GM23338 (cell line): ENCODE measurements around the gene TIMP4.
A peak's percentile ranks its signal among the peaks of the same experiment; 100 is the strongest.

Source experiments
- CREB1 ChIP-seq: fragments of 250-450 bp; sonication (Bioruptor Pico); IDR thresholded peaks from 2 replicates; pipeline ENCODE4 v1.5.0; 2020; ENCODE audit warnings: low read depth, mild to moderate bottlenecking, moderate library complexity
- EZH2 ChIP-seq: fragments of 200-600 bp; sonication (generic); IDR thresholded peaks from one replicate; pipeline ENCODE4 v1.8.0; 2017; ENCODE audit warnings: antibody characterized with exemption, mild to moderate bottlenecking, low read depth; ENCODE audit not compliant: unreplicated experiment
- EZH2phosphoT487 ChIP-seq: fragments of 200-600 bp; sonication (generic); IDR thresholded peaks from one replicate; pipeline ENCODE4 v1.8.1; 2018; ENCODE audit warnings: antibody characterized with exemption; ENCODE audit not compliant: unreplicated experiment
- JUNB ChIP-seq: IDR thresholded peaks from one replicate; pipeline ENCODE4 v1.6.1; 2016; ENCODE audit warnings: antibody characterized with exemption; ENCODE audit not compliant: unreplicated experiment
- NANOG ChIP-seq: IDR thresholded peaks from 2 replicates; pipeline ENCODE4 v1.6.1; 2016; ENCODE audit warnings: antibody characterized with exemption, borderline replicate concordance
- POLR2AphosphoS5 ChIP-seq: IDR thresholded peaks from 2 replicates; pipeline ENCODE4 v1.6.1; 2016; ENCODE audit warnings: antibody characterized with exemption, low read depth
- STAT1 ChIP-seq: IDR thresholded peaks from one replicate; pipeline ENCODE4 v1.6.1; 2016; ENCODE audit warnings: antibody characterized with exemption; ENCODE audit not compliant: unreplicated experiment
- ZNF331 ChIP-seq: fragments of 250-450 bp; sonication (Bioruptor Pico); IDR thresholded peaks from 2 replicates; pipeline ENCODE4 v1.5.0; 2020; ENCODE audit warnings: low read depth, mild to moderate bottlenecking, moderate library complexity
- TF ChIP-seq, protein P1 (sequence below), 2 experiments: fragments of 200-600 bp in 1 of 2; sonication (generic) in 1 of 2; conservative IDR thresholded peaks; 2 replicates each; pipeline versions ENCODE4 v1.5.1 to v1.6.1; 2016 to 2017; ENCODE audit warnings: antibody characterized with exemption in 2 of 2, low read depth in 2 of 2, mild to moderate bottlenecking in 2 of 2, moderate library complexity in 1 of 2
- TF ChIP-seq, protein P2 (sequence below): IDR thresholded peaks from 2 replicates; pipeline ENCODE4 v1.6.1; 2016; ENCODE audit warnings: antibody characterized with exemption
- TF ChIP-seq, protein P3 (sequence below): IDR thresholded peaks from one replicate; pipeline ENCODE4 v1.6.1; 2018; ENCODE audit warnings: antibody characterized with exemption; ENCODE audit not compliant: unreplicated experiment

DNA sequence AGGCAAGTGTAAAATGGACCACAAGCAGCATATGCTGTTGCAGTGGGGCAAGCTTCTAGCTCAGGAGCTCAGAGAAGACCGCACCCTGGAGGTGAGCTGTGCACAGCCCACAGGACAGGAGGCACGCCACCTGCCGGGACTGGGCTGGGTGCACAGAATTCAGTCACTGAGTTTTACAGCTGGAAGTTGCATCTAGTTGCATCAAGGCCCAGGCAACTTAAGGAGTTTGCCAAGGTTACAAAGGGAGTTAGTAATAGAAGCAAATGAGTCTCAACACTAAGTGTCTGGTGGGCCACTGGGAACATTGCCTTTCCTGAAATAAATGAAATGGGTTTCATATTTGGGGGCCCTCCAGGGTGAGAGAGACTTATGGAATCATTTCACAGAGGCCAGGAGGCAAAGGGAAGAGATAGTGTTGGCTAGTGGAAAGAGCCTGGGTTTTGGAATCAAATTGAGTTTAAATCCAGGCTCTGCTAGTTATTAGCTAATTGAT lies 36.0 kb upstream of the TIMP4 start:
- TF ChIP-seq EZH2: no peak
- TF ChIP-seq, protein P1, sequence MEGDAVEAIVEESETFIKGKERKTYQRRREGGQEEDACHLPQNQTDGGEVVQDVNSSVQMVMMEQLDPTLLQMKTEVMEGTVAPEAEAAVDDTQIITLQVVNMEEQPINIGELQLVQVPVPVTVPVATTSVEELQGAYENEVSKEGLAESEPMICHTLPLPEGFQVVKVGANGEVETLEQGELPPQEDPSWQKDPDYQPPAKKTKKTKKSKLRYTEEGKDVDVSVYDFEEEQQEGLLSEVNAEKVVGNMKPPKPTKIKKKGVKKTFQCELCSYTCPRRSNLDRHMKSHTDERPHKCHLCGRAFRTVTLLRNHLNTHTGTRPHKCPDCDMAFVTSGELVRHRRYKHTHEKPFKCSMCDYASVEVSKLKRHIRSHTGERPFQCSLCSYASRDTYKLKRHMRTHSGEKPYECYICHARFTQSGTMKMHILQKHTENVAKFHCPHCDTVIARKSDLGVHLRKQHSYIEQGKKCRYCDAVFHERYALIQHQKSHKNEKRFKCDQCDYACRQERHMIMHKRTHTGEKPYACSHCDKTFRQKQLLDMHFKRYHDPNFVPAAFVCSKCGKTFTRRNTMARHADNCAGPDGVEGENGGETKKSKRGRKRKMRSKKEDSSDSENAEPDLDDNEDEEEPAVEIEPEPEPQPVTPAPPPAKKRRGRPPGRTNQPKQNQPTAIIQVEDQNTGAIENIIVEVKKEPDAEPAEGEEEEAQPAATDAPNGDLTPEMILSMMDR (conservative IDR thresholded peaks at IDR 0.05; ENCODE audit: low read depth in 2 of 2): peak; percentile 38 to 60
- no peak for TF ChIP-seq POLR2AphosphoS5
- TF ChIP-seq CREB1 (CRISPR knock-in tag): no peak
- TF ChIP-seq, protein P2, sequence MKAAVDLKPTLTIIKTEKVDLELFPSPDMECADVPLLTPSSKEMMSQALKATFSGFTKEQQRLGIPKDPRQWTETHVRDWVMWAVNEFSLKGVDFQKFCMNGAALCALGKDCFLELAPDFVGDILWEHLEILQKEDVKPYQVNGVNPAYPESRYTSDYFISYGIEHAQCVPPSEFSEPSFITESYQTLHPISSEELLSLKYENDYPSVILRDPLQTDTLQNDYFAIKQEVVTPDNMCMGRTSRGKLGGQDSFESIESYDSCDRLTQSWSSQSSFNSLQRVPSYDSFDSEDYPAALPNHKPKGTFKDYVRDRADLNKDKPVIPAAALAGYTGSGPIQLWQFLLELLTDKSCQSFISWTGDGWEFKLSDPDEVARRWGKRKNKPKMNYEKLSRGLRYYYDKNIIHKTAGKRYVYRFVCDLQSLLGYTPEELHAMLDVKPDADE: no peak
- TF ChIP-seq, protein P3, sequence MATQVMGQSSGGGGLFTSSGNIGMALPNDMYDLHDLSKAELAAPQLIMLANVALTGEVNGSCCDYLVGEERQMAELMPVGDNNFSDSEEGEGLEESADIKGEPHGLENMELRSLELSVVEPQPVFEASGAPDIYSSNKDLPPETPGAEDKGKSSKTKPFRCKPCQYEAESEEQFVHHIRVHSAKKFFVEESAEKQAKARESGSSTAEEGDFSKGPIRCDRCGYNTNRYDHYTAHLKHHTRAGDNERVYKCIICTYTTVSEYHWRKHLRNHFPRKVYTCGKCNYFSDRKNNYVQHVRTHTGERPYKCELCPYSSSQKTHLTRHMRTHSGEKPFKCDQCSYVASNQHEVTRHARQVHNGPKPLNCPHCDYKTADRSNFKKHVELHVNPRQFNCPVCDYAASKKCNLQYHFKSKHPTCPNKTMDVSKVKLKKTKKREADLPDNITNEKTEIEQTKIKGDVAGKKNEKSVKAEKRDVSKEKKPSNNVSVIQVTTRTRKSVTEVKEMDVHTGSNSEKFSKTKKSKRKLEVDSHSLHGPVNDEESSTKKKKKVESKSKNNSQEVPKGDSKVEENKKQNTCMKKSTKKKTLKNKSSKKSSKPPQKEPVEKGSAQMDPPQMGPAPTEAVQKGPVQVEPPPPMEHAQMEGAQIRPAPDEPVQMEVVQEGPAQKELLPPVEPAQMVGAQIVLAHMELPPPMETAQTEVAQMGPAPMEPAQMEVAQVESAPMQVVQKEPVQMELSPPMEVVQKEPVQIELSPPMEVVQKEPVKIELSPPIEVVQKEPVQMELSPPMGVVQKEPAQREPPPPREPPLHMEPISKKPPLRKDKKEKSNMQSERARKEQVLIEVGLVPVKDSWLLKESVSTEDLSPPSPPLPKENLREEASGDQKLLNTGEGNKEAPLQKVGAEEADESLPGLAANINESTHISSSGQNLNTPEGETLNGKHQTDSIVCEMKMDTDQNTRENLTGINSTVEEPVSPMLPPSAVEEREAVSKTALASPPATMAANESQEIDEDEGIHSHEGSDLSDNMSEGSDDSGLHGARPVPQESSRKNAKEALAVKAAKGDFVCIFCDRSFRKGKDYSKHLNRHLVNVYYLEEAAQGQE: no peak
- no peak for TF ChIP-seq EZH2phosphoT487
- TF ChIP-seq NANOG: no peak
- TF ChIP-seq STAT1: no peak
- no peak for TF ChIP-seq JUNB
- no peak for TF ChIP-seq ZNF331 (CRISPR knock-in tag)
